PC-9 (cell line): Measurements from ENCODE around the gene CENPV.

Source experiments
- EZH2 ChIP-seq: fragments of 200-600 bp; sonication (generic); IDR thresholded peaks from 2 replicates; pipeline ENCODE4 v1.8.0; 2017; ENCODE audit warnings: antibody characterized with exemption, low read depth
- TF ChIP-seq, protein P1 (sequence below): fragments of 200-600 bp; sonication (generic); conservative IDR thresholded peaks from 2 replicates; pipeline ENCODE4 v1.6.1; 2017; ENCODE audit warnings: mixed run types, antibody characterized with exemption, mild to moderate bottlenecking, moderate library complexity

DNA sequence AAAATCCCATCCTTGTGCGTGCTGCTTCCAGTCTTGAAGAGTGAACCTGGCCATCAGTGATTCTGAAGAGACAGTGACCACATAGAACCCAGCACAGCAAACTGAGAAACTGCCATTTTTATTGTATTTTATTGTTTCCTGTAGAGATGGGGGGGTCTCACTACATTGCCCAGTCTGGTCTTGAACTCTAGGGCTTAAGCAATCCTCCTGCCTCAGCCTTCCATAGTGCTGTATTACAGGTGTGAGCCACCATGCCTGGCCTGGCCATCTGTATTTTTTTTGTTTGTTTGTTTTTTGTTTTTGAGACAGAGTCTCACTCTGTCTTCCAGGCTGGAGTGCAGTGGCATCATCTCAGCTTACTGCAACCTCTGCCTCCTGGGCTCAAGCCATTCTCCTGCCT lies 13.9 kb downstream of the CENPV start:
- TF ChIP-seq, protein P1, sequence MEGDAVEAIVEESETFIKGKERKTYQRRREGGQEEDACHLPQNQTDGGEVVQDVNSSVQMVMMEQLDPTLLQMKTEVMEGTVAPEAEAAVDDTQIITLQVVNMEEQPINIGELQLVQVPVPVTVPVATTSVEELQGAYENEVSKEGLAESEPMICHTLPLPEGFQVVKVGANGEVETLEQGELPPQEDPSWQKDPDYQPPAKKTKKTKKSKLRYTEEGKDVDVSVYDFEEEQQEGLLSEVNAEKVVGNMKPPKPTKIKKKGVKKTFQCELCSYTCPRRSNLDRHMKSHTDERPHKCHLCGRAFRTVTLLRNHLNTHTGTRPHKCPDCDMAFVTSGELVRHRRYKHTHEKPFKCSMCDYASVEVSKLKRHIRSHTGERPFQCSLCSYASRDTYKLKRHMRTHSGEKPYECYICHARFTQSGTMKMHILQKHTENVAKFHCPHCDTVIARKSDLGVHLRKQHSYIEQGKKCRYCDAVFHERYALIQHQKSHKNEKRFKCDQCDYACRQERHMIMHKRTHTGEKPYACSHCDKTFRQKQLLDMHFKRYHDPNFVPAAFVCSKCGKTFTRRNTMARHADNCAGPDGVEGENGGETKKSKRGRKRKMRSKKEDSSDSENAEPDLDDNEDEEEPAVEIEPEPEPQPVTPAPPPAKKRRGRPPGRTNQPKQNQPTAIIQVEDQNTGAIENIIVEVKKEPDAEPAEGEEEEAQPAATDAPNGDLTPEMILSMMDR, result no peak
- TF ChIP-seq EZH2, result no peak
